Left lung (tissue), 10 donors: ENCODE data around the gene VSIR. TPM values are rescaled to one million over a fixed set of nuclear protein-coding genes. Genes with fewer than 3 reads are reported as not detected.

ENCODE experiments used
- ATAC-seq: fragments of 200-7000 bp; cut with Tn5 transposase; one replicate; pipeline ENCODE4 v1.9.1; 2020; ENCODE audit warnings: moderate library complexity
- DNase-seq, 4 donors: peaks; one replicate each; pipeline ENCODE4 v3.0.0-alpha.2; 2013 to 2020
- H3K27ac ChIP-seq, 2 donors: fragments of 200-600 bp; sonication (generic) in 1 of 2; one replicate each; pipeline versions ENCODE4 v1.5.0 to v1.8.0; 2020 to 2021
- H3K27me3 ChIP-seq, 2 donors: fragments of 200-600 bp; sonication (generic) in 1 of 2; one replicate each; pipeline versions ENCODE4 v1.5.0 to v1.8.0; 2020 to 2021
- H3K36me3 ChIP-seq, 2 donors: fragments of 200-600 bp; sonication (generic) in 1 of 2; one replicate each; pipeline versions ENCODE4 v1.5.0 to v1.8.0; 2020 to 2021
- H3K4me1 ChIP-seq, 2 donors: fragments of 200-600 bp; one replicate each; pipeline ENCODE4 v1.8.0; 2021
- H3K4me3 ChIP-seq, 2 donors: fragments of 200-600 bp; sonication (generic) in 1 of 2; one replicate each; pipeline versions ENCODE4 v1.5.0 to v1.8.0; 2020 to 2021; ENCODE audit warnings: mild to moderate bottlenecking in 1 of 2
- H3K9me3 ChIP-seq, 2 donors: fragments of 200-600 bp; sonication (generic) in 1 of 2; one replicate each; pipeline versions ENCODE4 v1.5.0 to v1.8.0; 2020 to 2021
- intact Hi-C, 2 donors: fragments of 100-400 bp; cut with DNase I; formaldehyde crosslinking; loops; one replicate each; pipeline versions ENCODE4 v1.11.2 to v1.14.2; 2022
- polyA plus RNA-seq, 6 donors: library from polyadenylated mRNA; unstranded; fragments of 120-200 nt; gene quantifications; one replicate each; pipeline ENCODE4 v1.2.1, GENCODE V29; 2013; ENCODE audit not compliant: insufficient read length in 6 of 6
- total RNA-seq, 2 donors: library from RNA; stranded (reverse); fragmentation: NEBNext Ultra II Directional; extraction: Animal tissue kit (Norgen Biotek cat#: 25700); gene quantifications; one replicate each; pipeline ENCODE4 v1.2.1, GENCODE V29; 2021
- TF ChIP-seq, protein P1 (sequence below), 2 donors: fragments of 200-600 bp; sonication (generic) in 1 of 2; IDR thresholded peaks; one replicate each; pipeline versions ENCODE4 v1.5.0 to v1.8.0; 2021; ENCODE audit warnings: antibody characterized with exemption in 2 of 2
- donor health status: DM: no; HTN: yes; CAD: no.
- donor health status: DM: no; HTN: no; CAD: no.

VSIR gene
- total and polyA plus RNA-seq, 8 donors: 29.9 to 133 (median 37.2) TPM

DNA sequence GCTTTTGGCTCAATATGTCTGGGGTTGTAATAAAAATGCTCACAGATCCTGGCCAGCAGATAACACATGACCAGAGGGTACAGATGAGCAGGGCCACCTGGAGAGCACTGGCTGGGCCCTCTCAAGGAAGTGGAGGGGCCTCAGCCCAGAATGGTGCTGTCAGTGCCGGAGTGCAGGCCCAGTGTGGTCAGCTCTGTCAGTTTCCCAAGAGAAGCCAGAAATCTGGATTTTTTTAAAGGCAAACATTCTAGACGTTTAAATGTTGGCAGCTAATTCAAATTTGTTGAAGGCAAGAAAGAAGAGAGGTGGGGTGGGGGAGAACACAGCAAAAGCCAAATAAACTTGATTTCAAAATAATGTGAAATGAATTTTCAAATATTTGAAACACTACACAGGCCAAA lies 55.8 kb downstream of the VSIR start:
- intact Hi-C loops: no loop called here
- Histone ChIP-seq H3K36me3 (no peaks in the 10 kb centered on the region), H3K27ac (no peak overlapping the region), H3K4me3 (no peak overlapping the region), H3K27me3 (no peaks in the 10 kb centered on the region), H3K4me1 (peaks cover 27 to 50% of the 10 kb centered on the region in 2 donors), H3K9me3 (no peaks in the 10 kb centered on the region)
- DNase-seq (peak in 2 of 4 donors; percentile 68 to 87), ATAC-seq (peak; percentile 5)
- TF ChIP-seq, protein P1, sequence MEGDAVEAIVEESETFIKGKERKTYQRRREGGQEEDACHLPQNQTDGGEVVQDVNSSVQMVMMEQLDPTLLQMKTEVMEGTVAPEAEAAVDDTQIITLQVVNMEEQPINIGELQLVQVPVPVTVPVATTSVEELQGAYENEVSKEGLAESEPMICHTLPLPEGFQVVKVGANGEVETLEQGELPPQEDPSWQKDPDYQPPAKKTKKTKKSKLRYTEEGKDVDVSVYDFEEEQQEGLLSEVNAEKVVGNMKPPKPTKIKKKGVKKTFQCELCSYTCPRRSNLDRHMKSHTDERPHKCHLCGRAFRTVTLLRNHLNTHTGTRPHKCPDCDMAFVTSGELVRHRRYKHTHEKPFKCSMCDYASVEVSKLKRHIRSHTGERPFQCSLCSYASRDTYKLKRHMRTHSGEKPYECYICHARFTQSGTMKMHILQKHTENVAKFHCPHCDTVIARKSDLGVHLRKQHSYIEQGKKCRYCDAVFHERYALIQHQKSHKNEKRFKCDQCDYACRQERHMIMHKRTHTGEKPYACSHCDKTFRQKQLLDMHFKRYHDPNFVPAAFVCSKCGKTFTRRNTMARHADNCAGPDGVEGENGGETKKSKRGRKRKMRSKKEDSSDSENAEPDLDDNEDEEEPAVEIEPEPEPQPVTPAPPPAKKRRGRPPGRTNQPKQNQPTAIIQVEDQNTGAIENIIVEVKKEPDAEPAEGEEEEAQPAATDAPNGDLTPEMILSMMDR (IDR thresholded peaks at IDR 0.05): no peak

DNA sequence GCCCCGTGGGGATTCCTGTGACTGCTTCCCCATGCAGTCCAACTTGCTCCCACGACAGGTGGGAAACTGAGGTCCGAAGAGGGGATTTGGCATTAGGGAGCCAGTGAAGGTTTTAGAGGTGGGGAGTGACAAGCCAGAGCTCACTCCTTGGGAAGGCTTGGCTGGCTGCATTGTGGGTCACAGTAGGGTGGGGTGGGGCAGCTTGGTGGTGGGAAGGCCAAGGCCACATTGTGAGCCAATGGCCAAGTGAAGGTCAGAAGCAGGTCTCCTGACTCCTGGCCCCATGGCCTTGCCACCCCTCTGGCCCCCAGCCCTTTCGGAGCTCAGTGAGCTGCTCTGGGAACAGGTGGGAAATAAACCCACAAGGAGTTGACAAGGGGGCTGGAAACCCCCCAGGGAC lies 56.3 kb downstream of the VSIR start:
- TF ChIP-seq, protein P1 (IDR thresholded peaks at IDR 0.05): no peak
- Histone ChIP-seq H3K4me3 (no peak overlapping the region), H3K4me1 (peaks cover 27 to 53% of the 10 kb centered on the region in 2 donors), H3K9me3 (no peaks in the 10 kb centered on the region), H3K27me3 (no peaks in the 10 kb centered on the region), H3K27ac (no peak overlapping the region), H3K36me3 (no peaks in the 10 kb centered on the region)
- DNase-seq (no peak), ATAC-seq (no peak)
- intact Hi-C loops: no loop called here

DNA sequence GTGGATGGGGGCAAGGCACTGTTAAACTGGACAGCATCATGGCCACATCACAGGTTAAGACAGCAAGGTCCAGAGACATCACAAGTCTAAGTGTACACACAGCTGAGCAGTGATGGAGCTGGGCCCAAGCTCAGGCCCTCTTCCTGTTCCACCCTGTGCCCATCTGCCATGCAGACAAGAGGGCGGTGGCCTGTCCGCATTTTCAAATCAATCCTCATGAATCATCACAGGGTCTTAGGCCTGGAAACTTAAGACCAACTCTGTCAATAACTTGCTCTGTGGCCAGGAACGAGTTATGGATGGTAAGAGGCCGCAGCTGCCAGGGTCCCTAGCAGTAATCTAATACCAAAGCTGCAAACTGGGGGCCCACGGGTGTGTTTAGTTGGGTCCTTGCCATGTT lies 56.9 kb downstream of the VSIR start:
- Histone ChIP-seq H3K27me3 (no peaks in the 10 kb centered on the region), H3K9me3 (no peaks in the 10 kb centered on the region), H3K4me3 (peak overlapping the region in 1 of 2 donors; percentile 12), H3K36me3 (no peaks in the 10 kb centered on the region), H3K27ac (no peak overlapping the region), H3K4me1 (peaks cover 27 to 53% of the 10 kb centered on the region in 2 donors)
- intact Hi-C loops: no loop called here
- TF ChIP-seq, protein P1 (IDR thresholded peaks at IDR 0.05): no peak
- DNase-seq (no peak), ATAC-seq (no peak)

DNA sequence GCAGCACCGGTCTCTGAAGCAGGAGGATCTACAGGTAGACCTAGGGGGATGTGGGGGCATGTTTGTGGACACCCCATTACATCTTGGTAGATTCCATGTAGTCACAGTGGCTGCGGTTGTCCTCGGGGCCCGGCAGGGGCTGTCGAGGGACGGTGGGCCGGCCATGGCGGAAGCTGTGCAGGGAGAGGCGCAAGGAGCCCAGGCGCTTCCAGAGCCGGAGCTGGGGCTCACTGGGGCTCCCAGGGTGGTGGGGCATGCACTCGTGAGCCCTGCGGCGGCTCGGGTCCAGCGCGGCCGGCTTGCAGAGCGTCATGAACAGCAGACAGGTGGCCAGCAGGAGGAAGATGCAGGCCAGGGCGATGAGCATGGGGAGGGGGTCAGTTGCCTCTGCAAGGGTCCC lies 57.5 kb downstream of the VSIR start:
- Histone ChIP-seq H3K4me1 (peaks cover 27 to 53% of the 10 kb centered on the region in 2 donors), H3K36me3 (no peaks in the 10 kb centered on the region)

DNA sequence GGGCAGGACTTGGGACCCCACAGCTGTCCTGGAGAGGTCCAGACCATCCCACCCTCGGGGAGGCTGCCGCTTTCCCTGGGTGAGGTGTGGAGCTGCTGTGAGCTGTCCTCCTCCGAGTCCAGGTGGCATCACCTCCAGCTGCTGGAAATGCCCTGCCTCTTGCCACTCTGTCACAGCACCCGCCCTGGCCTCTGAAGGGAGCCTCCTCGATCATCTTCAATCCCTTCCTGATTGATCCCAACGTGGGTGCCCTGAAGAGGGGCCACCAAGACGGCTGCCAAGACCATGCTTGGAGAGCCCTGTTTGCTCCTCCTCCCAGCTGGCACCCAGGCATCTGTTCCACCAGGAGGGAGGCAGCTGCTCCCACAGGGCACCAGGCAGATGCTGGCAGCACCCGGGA lies 58.3 kb downstream of the VSIR start:
- no peak for ATAC-seq
- intact Hi-C loops: no loop called here
- no peaks in the 10 kb centered on the region for H3K36me3 ChIP-seq
- peak overlapping the region in 1 of 2 donors; percentile 89 for H3K27ac ChIP-seq
- H3K27me3 ChIP-seq: no peaks in the 10 kb centered on the region
- TF ChIP-seq, protein P1 (IDR thresholded peaks at IDR 0.05): no peak
- DNase-seq: no peak
- no peaks in the 10 kb centered on the region for H3K9me3 ChIP-seq
- H3K4me3 ChIP-seq: peak overlapping the region in 1 of 2 donors; percentile 12
- H3K4me1 ChIP-seq: peaks cover 27 to 53% of the 10 kb centered on the region in 2 donors

More for the DNA sequence above, 57.5 kb downstream of the VSIR start:
- TF ChIP-seq, protein P1 (IDR thresholded peaks at IDR 0.05): no peak
- H3K27me3 ChIP-seq: no peaks in the 10 kb centered on the region
- ATAC-seq (no peak), DNase-seq (peak in 1 of 4 donors; percentile 79)
- intact Hi-C loops: no loop called here
- H3K9me3 ChIP-seq: no peaks in the 10 kb centered on the region
- H3K4me3 ChIP-seq: peak overlapping the region in 1 of 2 donors; percentile 12
- H3K27ac ChIP-seq: peak overlapping the region in 1 of 2 donors; percentile 89
